GM12891 (cell line): ENCODE data around the gene CFAP47.

Experiments used
- PAX5 ChIP-seq: IDR thresholded peaks from 2 replicates; pipeline ENCODE4 v1.6.1; 2011; ENCODE audit warnings: low read length, moderate library complexity, mild to moderate bottlenecking; ENCODE audit not compliant: insufficient read depth, severe bottlenecking
- POLR2A ChIP-seq: IDR thresholded peaks from 2 replicates; pipeline ENCODE4 v1.6.1; 2011; ENCODE audit warnings: low read depth, low read length, control low read depth
- POLR2AphosphoS5 ChIP-seq: IDR thresholded peaks from 2 replicates; pipeline ENCODE4 v1.6.1; 2011; ENCODE audit warnings: low read depth, low read length, control low read depth
- TAF1 ChIP-seq: IDR thresholded peaks from 2 replicates; pipeline ENCODE4 v1.6.1; 2011; ENCODE audit warnings: low read depth, low read length, control low read depth

DNA sequence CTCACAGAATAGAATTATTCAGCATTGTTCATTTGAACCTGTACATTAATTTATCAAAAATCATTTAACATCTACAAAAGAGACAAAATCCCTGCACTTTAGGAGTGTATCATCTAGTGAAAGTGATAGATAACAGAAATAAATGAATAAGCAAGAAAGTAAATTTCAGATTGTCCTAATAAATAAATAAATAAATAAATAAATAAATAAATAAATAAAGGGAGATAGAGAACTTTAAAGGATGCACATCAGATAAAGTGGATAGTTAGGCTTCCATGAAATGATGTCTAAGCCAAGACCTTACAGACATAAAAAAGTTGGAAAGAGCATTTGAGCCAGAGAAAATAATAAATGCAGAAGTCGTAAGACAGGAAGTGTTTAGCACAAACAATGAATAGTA, 444.7 kb downstream of the CFAP47 start:
- no peak for TF ChIP-seq POLR2A
- no peak for TF ChIP-seq POLR2AphosphoS5
- TF ChIP-seq PAX5 = no peak
- no peak for TF ChIP-seq TAF1
